GM23248 (cell line): ENCODE data around the gene CTAG1A.

Source experiments
- EZH2 ChIP-seq: fragments of 200-600 bp; sonication (generic); IDR thresholded peaks from 2 replicates; pipeline ENCODE4 v1.6.1; 2018; ENCODE audit warnings: antibody characterized with exemption, mild to moderate bottlenecking; ENCODE audit not compliant: insufficient read depth, poor library complexity, severe bottlenecking
- EZH2phosphoT487 ChIP-seq: fragments of 200-600 bp; sonication (generic); IDR thresholded peaks from 2 replicates; pipeline ENCODE4 v1.6.1; 2018; ENCODE audit warnings: antibody characterized with exemption, moderate library complexity, mild to moderate bottlenecking, low read depth; ENCODE audit not compliant: insufficient read depth

DNA sequence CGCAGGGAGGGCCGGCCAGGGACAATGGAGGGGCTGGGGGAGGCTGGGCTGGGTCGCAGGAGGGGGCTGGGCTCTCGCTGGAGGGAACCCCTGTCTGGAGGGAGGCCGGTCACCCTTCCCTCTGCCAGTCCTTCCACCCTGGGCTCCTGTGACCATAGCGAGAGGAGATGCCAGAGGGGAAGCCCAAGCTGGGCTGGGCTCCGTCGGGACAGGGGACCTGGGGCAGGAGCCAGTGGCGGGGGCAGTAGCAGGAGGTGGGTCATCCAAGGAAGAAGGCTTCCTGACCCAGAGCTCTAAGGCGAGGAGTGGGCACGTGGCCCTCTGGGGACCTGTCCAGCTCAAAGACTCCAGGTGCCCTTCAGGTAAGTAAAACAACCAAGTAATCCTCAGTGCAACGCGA lies 17.3 kb downstream of the CTAG1A start:
- TF ChIP-seq EZH2 (no peak), EZH2phosphoT487 (no peak)
